Fibroblast of villous mesenchyme (primary cell): Measurements from ENCODE around the gene DUSP23. TPM values are rescaled to one million over a fixed set of nuclear protein-coding genes. Genes with fewer than 3 reads are reported as not detected.
A peak's percentile ranks its signal among the peaks of the same experiment; 100 is the strongest.

Experiments used
- DNase-seq: peaks from one replicate; pipeline ENCODE4 v3.0.0-alpha.2; 2010; ENCODE audit warnings: low read depth
- H3K4me3 ChIP-seq: 2 replicates; pipeline ENCODE4 v1.5.1; 2011; ENCODE audit warnings: low read depth, mild to moderate bottlenecking, low read length
- total RNA-seq: library from RNA; depleted of rRNA; stranded (reverse); fragments of >200 nt; gene quantifications from 2 replicates; pipeline ENCODE4 v1.2.3, GENCODE V29; 2012
- TF ChIP-seq, protein P1 (sequence below): IDR thresholded peaks from 2 replicates; pipeline ENCODE4 v1.5.1; 2012; ENCODE audit warnings: low read depth, mild to moderate bottlenecking, low read length; ENCODE audit not compliant: insufficient read depth

Gene DUSP23
- 5.8 and 6.0 TPM in 2 replicates for total RNA-seq

DNA sequence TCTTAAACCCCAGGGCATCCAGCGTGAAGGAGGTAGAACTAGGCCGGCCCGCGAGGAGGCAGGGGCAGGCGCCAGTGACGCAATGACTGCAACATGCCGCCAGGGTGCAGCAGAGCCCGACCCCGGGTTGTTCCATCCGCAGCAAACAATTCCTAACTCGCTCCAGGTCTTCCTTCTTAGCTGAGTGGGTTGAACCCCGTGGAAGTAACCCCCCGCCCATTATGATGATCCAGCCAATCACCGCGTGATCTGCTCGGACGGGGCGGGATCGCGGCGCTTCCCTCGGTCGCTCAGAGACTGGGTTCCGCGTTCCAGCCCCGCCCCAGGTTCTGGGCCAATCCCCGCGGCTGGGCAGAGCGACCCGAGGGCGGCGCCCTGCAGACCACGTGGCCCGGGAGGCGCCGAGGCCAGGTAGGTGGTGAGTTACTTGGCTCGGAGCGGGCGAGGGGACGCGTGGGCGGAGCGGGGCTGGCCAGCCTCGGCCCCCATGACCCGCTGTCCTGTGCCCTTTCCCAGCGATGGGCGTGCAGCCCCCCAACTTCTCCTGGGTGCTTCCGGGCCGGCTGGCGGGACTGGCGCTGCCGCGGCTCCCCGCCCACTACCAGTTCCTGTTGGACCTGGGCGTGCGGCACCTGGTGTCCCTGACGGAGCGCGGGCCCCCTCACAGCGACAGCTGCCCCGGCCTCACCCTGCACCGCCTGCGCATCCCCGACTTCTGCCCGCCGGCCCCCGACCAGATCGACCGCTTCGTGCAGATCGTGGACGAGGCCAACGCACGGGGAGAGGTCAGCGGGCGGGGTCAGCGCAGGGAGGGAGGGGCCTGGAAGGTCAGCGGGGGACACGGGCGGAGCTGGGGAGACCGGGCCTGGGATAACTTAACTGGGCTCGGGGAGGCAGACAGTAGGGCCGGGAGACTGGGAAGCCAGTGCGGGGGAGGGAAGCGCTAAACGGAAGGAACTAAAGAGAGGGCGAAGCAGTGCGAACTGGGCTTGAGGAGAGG is at the start of gene DUSP23:
Gene DUSP23, plus strand, starts transcription at position 380 of the 1,000 bp plus-strand sequence. Its CDS starts 139 bp downstream, at position 519.
- H3K4me3 ChIP-seq = peak within 1 kb of the TSS; percentile 62
- TF ChIP-seq, protein P1, sequence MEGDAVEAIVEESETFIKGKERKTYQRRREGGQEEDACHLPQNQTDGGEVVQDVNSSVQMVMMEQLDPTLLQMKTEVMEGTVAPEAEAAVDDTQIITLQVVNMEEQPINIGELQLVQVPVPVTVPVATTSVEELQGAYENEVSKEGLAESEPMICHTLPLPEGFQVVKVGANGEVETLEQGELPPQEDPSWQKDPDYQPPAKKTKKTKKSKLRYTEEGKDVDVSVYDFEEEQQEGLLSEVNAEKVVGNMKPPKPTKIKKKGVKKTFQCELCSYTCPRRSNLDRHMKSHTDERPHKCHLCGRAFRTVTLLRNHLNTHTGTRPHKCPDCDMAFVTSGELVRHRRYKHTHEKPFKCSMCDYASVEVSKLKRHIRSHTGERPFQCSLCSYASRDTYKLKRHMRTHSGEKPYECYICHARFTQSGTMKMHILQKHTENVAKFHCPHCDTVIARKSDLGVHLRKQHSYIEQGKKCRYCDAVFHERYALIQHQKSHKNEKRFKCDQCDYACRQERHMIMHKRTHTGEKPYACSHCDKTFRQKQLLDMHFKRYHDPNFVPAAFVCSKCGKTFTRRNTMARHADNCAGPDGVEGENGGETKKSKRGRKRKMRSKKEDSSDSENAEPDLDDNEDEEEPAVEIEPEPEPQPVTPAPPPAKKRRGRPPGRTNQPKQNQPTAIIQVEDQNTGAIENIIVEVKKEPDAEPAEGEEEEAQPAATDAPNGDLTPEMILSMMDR = peak; percentile 76
- peak; percentile 92 for DNase-seq

DNA sequence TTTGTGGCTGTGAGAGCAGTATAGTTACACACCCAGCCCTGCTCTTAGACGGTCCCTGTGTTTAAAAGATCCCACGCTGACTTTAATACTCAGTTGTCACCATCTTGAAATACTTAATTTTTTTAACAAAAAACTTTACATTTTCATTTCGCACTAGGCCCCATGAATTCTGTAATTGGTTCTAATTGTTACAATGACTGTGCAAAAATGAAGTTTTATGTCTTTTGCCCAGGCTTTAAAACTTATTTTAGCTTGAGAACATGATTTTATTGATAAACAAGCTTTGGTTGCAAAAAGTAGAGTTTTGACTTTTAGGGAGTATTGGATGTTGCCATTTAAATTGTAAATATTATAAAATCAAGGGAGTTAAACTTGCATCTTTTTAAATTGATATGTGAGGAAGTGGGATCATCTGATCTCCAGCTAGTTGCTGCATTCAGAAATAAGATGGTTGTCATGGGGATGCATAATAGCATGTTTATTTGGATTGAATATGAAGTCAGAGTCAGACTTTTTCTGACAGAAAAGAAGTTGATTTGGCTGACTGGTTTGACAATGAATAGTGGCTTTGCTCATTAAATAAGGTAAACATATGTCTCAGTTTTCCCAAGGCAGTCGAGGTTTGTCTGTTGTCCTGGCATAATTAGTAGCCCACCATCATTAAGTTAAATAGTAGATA is 43.4 kb upstream of the DUSP23 start:
- TF ChIP-seq, protein P1 = no peak
- no peak overlapping the region for H3K4me3 ChIP-seq
- DNase-seq = no peak

DNA sequence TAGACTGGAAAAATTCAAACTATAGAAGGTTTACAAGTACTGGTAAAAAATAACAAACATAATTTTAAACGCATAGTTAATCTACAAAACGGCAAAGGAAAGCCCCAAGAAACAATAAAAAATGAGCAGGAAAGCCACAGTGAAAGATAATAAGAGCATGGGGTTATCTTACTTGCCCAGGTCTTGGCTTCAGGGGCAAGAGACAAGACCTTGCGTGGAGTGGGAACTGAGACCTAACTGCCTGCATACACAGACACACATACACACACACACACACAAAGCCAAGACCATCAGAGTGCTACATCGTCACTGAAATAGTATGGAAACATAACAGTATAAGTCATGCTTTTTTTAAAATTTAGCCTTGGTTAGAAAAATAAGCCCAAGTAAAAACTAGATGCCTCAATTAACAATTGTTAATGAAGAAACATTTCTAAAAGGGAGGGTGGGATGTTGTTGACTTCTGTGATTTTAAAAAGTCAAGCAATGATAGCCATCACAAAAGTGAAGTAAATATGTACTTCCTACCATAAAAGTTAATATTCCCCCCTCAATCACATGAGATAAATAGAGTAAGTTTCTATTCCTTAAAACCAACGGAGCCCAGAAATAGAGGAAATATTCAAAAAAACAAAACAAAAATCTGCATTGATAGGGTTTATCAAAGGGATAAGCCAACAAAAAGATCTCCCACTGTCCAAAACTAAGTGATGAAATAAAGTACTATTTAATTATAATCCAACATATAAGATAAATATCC is 36.9 kb upstream of the DUSP23 start:
- no peak for DNase-seq
- TF ChIP-seq, protein P1 = no peak
- H3K4me3 ChIP-seq = no peak overlapping the region

DNA sequence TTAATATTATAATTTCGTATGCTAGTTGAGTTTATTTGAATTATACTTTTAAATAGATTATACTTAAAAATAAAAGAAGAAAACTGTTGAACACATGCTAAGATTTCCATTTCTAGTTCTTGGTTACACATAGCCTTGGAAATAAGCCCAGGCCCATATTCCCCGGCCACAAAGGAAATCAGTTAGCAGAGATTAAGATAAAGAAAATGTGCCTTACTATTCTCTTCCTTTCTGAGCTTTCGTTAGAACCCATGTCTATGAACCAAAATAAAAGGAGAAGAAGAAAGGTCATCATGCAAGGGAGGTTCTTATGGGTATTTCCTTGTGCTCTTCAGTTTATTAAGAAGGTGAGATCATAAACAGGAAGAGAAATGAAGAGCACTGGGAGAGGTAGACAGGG is 34.1 kb upstream of the DUSP23 start:
- TF ChIP-seq, protein P1 = no peak
- no peak overlapping the region for H3K4me3 ChIP-seq
- no peak for DNase-seq

DNA sequence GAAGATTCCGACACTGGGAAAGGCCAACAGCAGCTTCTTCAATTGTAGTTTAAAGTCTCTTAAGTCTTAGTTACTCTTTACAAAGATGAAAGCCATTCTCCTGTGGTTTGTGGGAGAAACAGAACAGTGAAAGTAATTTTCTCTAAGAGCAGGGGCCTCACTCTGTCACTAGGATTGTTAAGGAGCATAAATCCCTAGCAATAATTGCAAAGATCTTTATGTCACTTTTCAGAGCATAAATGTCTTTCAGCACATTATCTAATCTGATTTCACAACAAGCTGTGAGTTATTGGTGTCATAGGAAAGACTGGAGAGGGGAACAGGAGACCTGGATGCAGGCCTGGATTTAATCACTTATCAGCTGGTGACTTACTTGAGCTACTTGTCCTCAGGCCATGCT is 32.4 kb upstream of the DUSP23 start:
- DNase-seq = no peak
- no peak overlapping the region for H3K4me3 ChIP-seq
- TF ChIP-seq, protein P1 = no peak

DNA sequence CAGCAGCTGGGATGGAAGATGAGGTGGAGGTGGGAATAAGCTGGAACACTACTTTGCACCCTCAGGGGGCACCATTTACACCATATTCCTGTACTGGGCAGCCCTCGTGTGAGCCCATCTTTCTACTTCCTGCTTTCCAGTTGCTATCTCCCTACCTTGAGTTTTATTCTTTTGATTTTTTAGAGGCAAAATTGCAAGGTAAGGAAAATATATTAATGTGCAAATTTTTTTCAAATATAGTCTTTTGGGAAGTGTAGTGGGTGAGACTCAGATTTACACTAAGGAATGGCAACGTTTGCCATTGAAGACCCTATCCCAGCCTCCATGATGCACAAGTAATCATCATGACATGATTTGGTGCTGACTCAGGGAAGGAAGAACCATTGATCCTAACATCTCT is 31.1 kb upstream of the DUSP23 start:
- DNase-seq = no peak
- TF ChIP-seq, protein P1 = no peak
- H3K4me3 ChIP-seq = no peak overlapping the region
